ENCODE results near the gene CARS2. TPM values are rescaled to one million over a fixed set of nuclear protein-coding genes. Genes with fewer than 3 reads are reported as not detected.

The CARS2 gene
- polyA plus RNA-seq, 2 of the 4 experiments (the other 2 are of a cell fraction): 31.5 to 41.4 TPM

GRCh38 chr13:110637275-110637674, 68.6 kb downstream of the CARS2 start:
- FAIRE-seq (no peak), DNase-seq (ENCODE audit: low read depth in 1 of 2, low spot score in 1 of 2) (no peak), ATAC-seq (no peak)
- Histone ChIP-seq H3K4me3 (no peak overlapping the region), H3K4me1 (peaks cover 5% of the 10 kb centered on the region; the same call in 1 of the 3 replicates), H3K4me2 (no peak overlapping the region), H3K9me3 (no peaks in the 10 kb centered on the region), H3K27ac (no peak overlapping the region)
- ChIA-PET POLR2A (interaction anchor here (0.6 kb wide), 1 partner anchor 78 kb away, joined by 3 read pairs; no protein-coding TSS in a partner anchor), CTCF (interaction anchor here (1.1 kb wide), 1 partner anchor 44 kb away, joined by 4 read pairs; no protein-coding TSS in a partner anchor)
- WGBS (ENCODE audit: missing lambda C conversion rate): 87% methylated on average over 5 of the region's 6 CpGs
- TF ChIP-seq JUN (IDR thresholded peaks at IDR 0.05) (no peak), CEBPB (IDR thresholded peaks at IDR 0.05) (no peak), SMC3 (IDR thresholded peaks at IDR 0.05) (no peak), E2F6 (IDR thresholded peaks at IDR 0.05; ENCODE audit: borderline replicate concordance, low read depth) (no peak), RARB (CRISPR knock-in tag; IDR thresholded peaks at IDR 0.05) (no peak), MAX (IDR thresholded peaks at IDR 0.05) (no peak), RNF2 (IDR thresholded peaks at IDR 0.05; ENCODE audit: borderline replicate concordance, low read depth) (no peak)

GRCh38 chr13:110636701-110637201, 69.2 kb downstream of the CARS2 start:
- ChIA-PET POLR2A (interaction anchor here (0.6 kb wide), 1 partner anchor 79 kb away, joined by 3 read pairs; no protein-coding TSS in a partner anchor), CTCF (interaction anchor here (1.1 kb wide), 1 partner anchor 43 kb away, joined by 4 read pairs; no protein-coding TSS in a partner anchor)
- TF ChIP-seq JUN (IDR thresholded peaks at IDR 0.05): no peak
- ATAC-seq: no peak
- DNase-seq (ENCODE audit: low read depth in 1 of 2, low spot score in 1 of 2): no peak
- Histone ChIP-seq H3K4me1 (peaks cover 5% of the 10 kb centered on the region; the same call in 1 of the 3 replicates), H3K9me3 (no peaks in the 10 kb centered on the region), H3K4me2 (no peak overlapping the region), H3K27ac (no peak overlapping the region), H3K4me3 (no peak overlapping the region)
- WGBS (ENCODE audit: missing lambda C conversion rate): 93% methylated on average over 7 of the region's 14 CpGs
- no peak for FAIRE-seq

- FAIRE-seq (no peak), DNase-seq (ENCODE audit: low read depth in 1 of 2, low spot score in 1 of 2) (no peak), ATAC-seq (no peak)
- Histone ChIP-seq H3K4me3 (no peak overlapping the region), H3K4me2 (no peak overlapping the region), H3K27ac (no peak overlapping the region), H3K4me1 (peaks cover 5% of the 10 kb centered on the region; the same call in 1 of the 3 replicates), H3K9me3 (no peaks in the 10 kb centered on the region)
- CTCF ChIA-PET: no interaction called here
- TF ChIP-seq RARB (CRISPR knock-in tag; IDR thresholded peaks at IDR 0.05): no peak
- no peak for TF ChIP-seq EP300 (IDR thresholded peaks at IDR 0.05)
- TF ChIP-seq CBX8 (IDR thresholded peaks at IDR 0.05): no peak
- TF ChIP-seq EHF (CRISPR knock-in tag; IDR thresholded peaks at IDR 0.05): no peak
- TF ChIP-seq E2F6 (IDR thresholded peaks at IDR 0.05; ENCODE audit: borderline replicate concordance, low read depth): no peak
- no peak for TF ChIP-seq HOXB5 (CRISPR knock-in tag; IDR thresholded peaks at IDR 0.05)
- TF ChIP-seq CEBPB (IDR thresholded peaks at IDR 0.05): no peak
- TF ChIP-seq JUN (IDR thresholded peaks at IDR 0.05): no peak
- TF ChIP-seq GATA3 (IDR thresholded peaks at IDR 0.05; ENCODE audit: borderline replicate concordance): no peak
- TF ChIP-seq RCOR1 (IDR thresholded peaks at IDR 0.05; ENCODE audit: low read depth, low read length): no peak
- TF ChIP-seq HEYL (CRISPR knock-in tag; IDR thresholded peaks at IDR 0.05): no peak
- TF ChIP-seq HES2 (IDR thresholded peaks at IDR 0.05): no peak
- TF ChIP-seq CTCF (IDR thresholded peaks at IDR 0.05): no peak
- TF ChIP-seq ZNF302 (CRISPR knock-in tag; IDR thresholded peaks at IDR 0.05): no peak
- TF ChIP-seq ATOH8 (CRISPR knock-in tag; IDR thresholded peaks at IDR 0.05; ENCODE audit: low read depth): no peak
- no peak for TF ChIP-seq ELK1 (IDR thresholded peaks at IDR 0.05; ENCODE audit: low read depth, low read length)
- TF ChIP-seq ZC3H11A (IDR thresholded peaks at IDR 0.05): no peak
- no peak for TF ChIP-seq KDM5A (IDR thresholded peaks at IDR 0.05)
- TF ChIP-seq FOXS1 (CRISPR knock-in tag; IDR thresholded peaks at IDR 0.05): no peak
- TF ChIP-seq BHLHE40 (IDR thresholded peaks at IDR 0.05; ENCODE audit: low read depth, low read length): no peak
- POLR2A ChIA-PET: no interaction called here
- 97% methylated on average over 14 of the region's 16 CpGs for WGBS (ENCODE audit: missing lambda C conversion rate)
Measured at GRCh38 chr13:110636053-110636475, 69.9 kb downstream of the CARS2 start.
